GM21576 (cell line): ENCODE results near the gene PACS2.

ENCODE experiments used
- ATAC-seq: cut with Tn5 transposase; IDR thresholded peaks from one replicate; pipeline ENCODE4 v1.9.1; 2021; ENCODE audit warnings: mild to moderate bottlenecking, moderate library complexity; ENCODE audit not compliant: unreplicated experiment

The PACS2 gene

GRCh38 chr14:105436891-105437722 is 122.6 kb downstream of the PACS2 start:
- no peak for ATAC-seq

- no peak for ATAC-seq
Observed at GRCh38 chr14:105437723-105438500, 123.4 kb downstream of the PACS2 start.

GRCh38 chr14:105439179-105439578 is 124.6 kb downstream of the PACS2 start:
- ATAC-seq: no peak

- no peak for ATAC-seq
Observed at GRCh38 chr14:105439710-105440553, 125.4 kb downstream of the PACS2 start.

GRCh38 chr14:105440554-105440900 is 126.0 kb downstream of the PACS2 start:
- no peak for ATAC-seq

GRCh38 chr14:105440992-105441391 is 126.4 kb downstream of the PACS2 start:
- no peak for ATAC-seq

- ATAC-seq: no peak
Observed at GRCh38 chr14:105442125-105442524, 127.6 kb downstream of the PACS2 start.

- ATAC-seq: no peak
Observed at GRCh38 chr14:105442834-105443233, 128.3 kb downstream of the PACS2 start.

GRCh38 chr14:105444859-105445258 is 130.3 kb downstream of the PACS2 start:
- ATAC-seq: no peak

- no peak for ATAC-seq
Observed at GRCh38 chr14:105445290-105445689, 130.7 kb downstream of the PACS2 start.

GRCh38 chr14:105445901-105446845 is 131.6 kb downstream of the PACS2 start:
- ATAC-seq: no peak

- no peak for ATAC-seq
Observed at GRCh38 chr14:105446971-105447370, 132.4 kb downstream of the PACS2 start.
